HG02852 (cell line): ENCODE measurements around the gene RETREG2.

Source experiments
- ATAC-seq: cut with Tn5 transposase; IDR thresholded peaks from one replicate; pipeline ENCODE4 v1.9.1; 2021; ENCODE audit warnings: mild to moderate bottlenecking, moderate library complexity; ENCODE audit not compliant: unreplicated experiment

The RETREG2 gene

DNA sequence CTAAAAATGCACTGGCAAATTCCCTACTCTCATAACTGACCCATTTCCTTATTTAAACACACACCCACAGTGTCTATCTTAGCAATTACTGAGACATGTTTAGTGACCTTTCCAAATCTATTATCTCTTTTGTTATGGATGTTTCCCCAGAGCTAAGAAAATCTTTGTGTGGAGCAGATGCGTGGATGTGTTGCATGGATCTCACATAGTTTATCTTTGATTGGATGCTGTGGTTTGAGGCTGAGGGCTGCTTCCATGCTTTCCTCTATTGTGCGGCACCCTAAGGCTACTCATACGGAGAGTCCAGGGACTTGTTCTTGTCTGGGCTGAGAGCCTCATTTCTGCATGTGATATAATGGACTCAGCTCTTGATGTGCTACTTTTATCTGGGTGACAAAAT, 56.3 kb downstream of the RETREG2 start:
- no peak for ATAC-seq
